ENCODE data around the gene PCDH15. TPM values are rescaled to one million over a fixed set of nuclear protein-coding genes. Genes with fewer than 3 reads are reported as not detected.

The PCDH15 gene
- total RNA-seq, 1 donor from 2014 or later: 0.25 TPM

- Histone ChIP-seq H3K27ac (no peak overlapping the region), H3K4me1 (no peaks in the 10 kb centered on the region), H3K9me3 (no peaks in the 10 kb centered on the region), H3K36me3 (no peaks in the 10 kb centered on the region), H3K27me3 (no peaks in the 10 kb centered on the region), H3K4me3 (no peak overlapping the region)
- no peak for DNase-seq (ENCODE audit: extremely low spot score in 2 of 2)
- intact Hi-C loops (cut with DNase I): no loop called here
- TF ChIP-seq, protein P1, sequence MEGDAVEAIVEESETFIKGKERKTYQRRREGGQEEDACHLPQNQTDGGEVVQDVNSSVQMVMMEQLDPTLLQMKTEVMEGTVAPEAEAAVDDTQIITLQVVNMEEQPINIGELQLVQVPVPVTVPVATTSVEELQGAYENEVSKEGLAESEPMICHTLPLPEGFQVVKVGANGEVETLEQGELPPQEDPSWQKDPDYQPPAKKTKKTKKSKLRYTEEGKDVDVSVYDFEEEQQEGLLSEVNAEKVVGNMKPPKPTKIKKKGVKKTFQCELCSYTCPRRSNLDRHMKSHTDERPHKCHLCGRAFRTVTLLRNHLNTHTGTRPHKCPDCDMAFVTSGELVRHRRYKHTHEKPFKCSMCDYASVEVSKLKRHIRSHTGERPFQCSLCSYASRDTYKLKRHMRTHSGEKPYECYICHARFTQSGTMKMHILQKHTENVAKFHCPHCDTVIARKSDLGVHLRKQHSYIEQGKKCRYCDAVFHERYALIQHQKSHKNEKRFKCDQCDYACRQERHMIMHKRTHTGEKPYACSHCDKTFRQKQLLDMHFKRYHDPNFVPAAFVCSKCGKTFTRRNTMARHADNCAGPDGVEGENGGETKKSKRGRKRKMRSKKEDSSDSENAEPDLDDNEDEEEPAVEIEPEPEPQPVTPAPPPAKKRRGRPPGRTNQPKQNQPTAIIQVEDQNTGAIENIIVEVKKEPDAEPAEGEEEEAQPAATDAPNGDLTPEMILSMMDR (IDR thresholded peaks at IDR 0.05): no peak
- TF ChIP-seq POLR2A (IDR thresholded peaks at IDR 0.05) (no peak), POLR2AphosphoS5 (IDR thresholded peaks at IDR 0.05; ENCODE audit: insufficient read depth in 1 of 2, low read depth in 1 of 2) (no peak)
These were observed 737.5 kb downstream of the PCDH15 start for GRCh38 chr10:54063514-54063913.

GRCh38 chr10:54060572-54060971 is 740.5 kb downstream of the PCDH15 start:
- intact Hi-C loops (cut with DNase I): no loop called here
- TF ChIP-seq, protein P1 (IDR thresholded peaks at IDR 0.05): no peak
- TF ChIP-seq POLR2A (IDR thresholded peaks at IDR 0.05) (no peak), POLR2AphosphoS5 (IDR thresholded peaks at IDR 0.05; ENCODE audit: insufficient read depth in 1 of 2, low read depth in 1 of 2) (no peak)
- Histone ChIP-seq H3K36me3 (no peaks in the 10 kb centered on the region), H3K9me3 (no peaks in the 10 kb centered on the region), H3K27me3 (no peaks in the 10 kb centered on the region), H3K4me3 (no peak overlapping the region), H3K4me1 (no peaks in the 10 kb centered on the region), H3K27ac (no peak overlapping the region)
- no peak for DNase-seq (ENCODE audit: extremely low spot score in 2 of 2)

DNA sequence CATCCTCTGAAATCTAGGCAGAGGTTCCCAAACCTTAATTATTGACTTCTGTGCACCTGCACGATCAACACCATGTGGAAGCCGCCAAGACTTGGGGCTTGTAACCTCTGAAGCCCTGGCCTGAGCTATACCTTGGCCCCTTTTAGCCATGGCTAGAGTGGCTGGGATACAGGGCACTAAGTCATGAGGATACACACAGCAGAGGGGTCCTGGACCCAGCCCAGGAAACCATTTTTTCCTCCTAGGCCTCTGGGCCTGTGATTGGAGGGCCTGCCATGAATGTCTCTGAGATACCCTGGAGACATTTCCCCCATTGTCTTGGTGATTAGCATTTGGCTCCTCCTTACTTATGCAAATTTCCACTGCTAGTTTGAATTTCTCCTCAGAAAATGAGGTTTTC is 743.7 kb downstream of the PCDH15 start:
- intact Hi-C loops (cut with DNase I): no loop called here
- TF ChIP-seq, protein P1 (IDR thresholded peaks at IDR 0.05): no peak
- TF ChIP-seq POLR2A (IDR thresholded peaks at IDR 0.05) (no peak), POLR2AphosphoS5 (IDR thresholded peaks at IDR 0.05; ENCODE audit: insufficient read depth in 1 of 2, low read depth in 1 of 2) (no peak)
- no peaks in the 10 kb centered on the region for H3K9me3 ChIP-seq
- no peak for DNase-seq (ENCODE audit: extremely low spot score in 2 of 2)
- H3K36me3 ChIP-seq: no peaks in the 10 kb centered on the region
- no peaks in the 10 kb centered on the region for H3K4me1 ChIP-seq
- no peak overlapping the region for H3K4me3 ChIP-seq
- H3K27me3 ChIP-seq: no peaks in the 10 kb centered on the region
- H3K27ac ChIP-seq: no peak overlapping the region

DNA sequence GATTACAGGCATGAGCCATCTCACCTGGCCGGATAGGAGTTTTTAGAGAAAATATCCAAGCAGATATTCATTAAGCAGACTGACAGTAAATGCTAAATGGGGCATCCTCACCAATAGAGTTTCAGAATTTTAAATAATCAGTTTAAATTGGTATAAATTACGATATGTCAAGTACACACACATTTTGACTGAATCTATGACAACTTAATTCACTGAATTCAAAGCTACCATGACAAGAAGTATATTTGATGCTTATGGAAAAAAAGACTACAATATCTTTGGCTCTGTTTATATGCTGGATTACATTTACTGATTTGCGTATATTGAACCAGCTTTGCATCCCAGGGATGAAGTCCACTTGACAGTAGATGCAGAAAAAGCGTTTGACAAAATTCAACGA is 774.7 kb downstream of the PCDH15 start:
- Histone ChIP-seq H3K36me3 (no peaks in the 10 kb centered on the region), H3K27ac (no peak overlapping the region), H3K4me1 (no peaks in the 10 kb centered on the region), H3K4me3 (no peak overlapping the region), H3K9me3 (no peaks in the 10 kb centered on the region), H3K27me3 (no peaks in the 10 kb centered on the region)
- no peak for TF ChIP-seq POLR2A (IDR thresholded peaks at IDR 0.05)
- no peak for TF ChIP-seq POLR2AphosphoS5 (IDR thresholded peaks at IDR 0.05; ENCODE audit: insufficient read depth in 1 of 2, low read depth in 1 of 2)
- TF ChIP-seq, protein P1 (IDR thresholded peaks at IDR 0.05): no peak
- intact Hi-C loops (cut with DNase I): no loop called here
- DNase-seq (ENCODE audit: extremely low spot score in 2 of 2): no peak

DNA sequence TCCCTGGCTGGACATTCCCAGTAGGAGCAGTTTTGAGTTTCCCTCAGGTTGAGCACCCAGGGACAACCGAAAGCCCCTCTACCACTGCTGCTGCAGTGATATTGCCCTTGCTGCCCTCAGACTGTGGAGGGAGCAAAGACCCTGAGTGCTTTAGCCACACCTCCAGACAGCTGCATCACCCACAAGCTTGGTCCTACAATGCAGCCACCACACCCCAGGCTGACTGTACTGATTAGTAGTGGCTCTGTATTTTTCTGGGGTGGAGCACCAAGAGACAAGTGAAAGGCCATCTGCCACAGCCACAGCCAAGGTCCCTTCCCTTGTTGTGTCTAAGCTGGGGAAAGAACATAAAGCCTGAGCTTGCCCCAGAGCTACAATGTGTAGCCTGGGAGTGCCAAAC is 789.9 kb downstream of the PCDH15 start:
- Histone ChIP-seq H3K4me3 (no peak overlapping the region), H3K27me3 (no peaks in the 10 kb centered on the region), H3K27ac (no peak overlapping the region), H3K36me3 (no peaks in the 10 kb centered on the region), H3K4me1 (no peaks in the 10 kb centered on the region), H3K9me3 (no peaks in the 10 kb centered on the region)
- intact Hi-C loops (cut with DNase I): no loop called here
- DNase-seq (ENCODE audit: extremely low spot score in 2 of 2): no peak
- TF ChIP-seq, protein P1 (IDR thresholded peaks at IDR 0.05): no peak
- no peak for TF ChIP-seq POLR2AphosphoS5 (IDR thresholded peaks at IDR 0.05; ENCODE audit: insufficient read depth in 1 of 2, low read depth in 1 of 2)
- TF ChIP-seq POLR2A (IDR thresholded peaks at IDR 0.05): no peak
